Measurements from ENCODE around the gene SULT1A4.
"Not testable (repeated sequence)": the region's sequence is repeated elsewhere in the genome, so short reads cannot be mapped to it uniquely, and the experiment has no call there.

DNA sequence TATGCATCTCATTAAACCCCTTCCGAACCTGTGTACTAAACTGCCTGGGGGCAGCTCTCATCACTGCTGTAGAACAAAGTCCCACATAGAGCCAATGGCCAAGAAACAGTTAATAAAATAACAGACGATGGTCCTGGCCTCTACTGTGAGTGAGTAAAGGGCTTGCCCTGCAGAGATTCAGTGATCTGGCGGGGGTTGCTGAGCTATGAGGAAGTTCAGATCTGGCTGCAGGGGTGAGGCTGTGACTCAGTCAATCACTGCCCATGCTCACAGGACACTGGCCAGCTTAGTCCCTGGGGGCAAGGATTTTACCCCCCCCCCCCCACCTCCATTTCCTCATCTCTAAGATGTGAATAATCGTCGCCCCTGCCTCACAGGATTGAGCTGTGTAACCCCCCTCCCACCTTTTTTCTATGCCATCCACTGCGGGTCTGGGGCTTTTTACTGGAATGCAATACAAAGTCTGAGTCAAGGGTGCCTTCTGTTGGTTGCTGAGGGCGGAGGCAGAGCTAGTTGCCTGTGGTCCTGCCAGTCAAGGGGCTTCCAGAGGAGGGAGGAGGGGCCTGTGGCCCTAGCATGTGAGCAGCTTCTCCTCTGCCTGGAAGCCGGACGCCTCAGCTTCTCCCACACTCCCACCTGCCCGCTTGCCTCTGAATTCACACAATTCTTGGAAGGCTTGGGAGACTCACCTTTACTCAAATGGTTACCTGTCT lies 8.1 kb downstream of the SULT1A4 start:
- TF ChIP-seq, protein P1, sequence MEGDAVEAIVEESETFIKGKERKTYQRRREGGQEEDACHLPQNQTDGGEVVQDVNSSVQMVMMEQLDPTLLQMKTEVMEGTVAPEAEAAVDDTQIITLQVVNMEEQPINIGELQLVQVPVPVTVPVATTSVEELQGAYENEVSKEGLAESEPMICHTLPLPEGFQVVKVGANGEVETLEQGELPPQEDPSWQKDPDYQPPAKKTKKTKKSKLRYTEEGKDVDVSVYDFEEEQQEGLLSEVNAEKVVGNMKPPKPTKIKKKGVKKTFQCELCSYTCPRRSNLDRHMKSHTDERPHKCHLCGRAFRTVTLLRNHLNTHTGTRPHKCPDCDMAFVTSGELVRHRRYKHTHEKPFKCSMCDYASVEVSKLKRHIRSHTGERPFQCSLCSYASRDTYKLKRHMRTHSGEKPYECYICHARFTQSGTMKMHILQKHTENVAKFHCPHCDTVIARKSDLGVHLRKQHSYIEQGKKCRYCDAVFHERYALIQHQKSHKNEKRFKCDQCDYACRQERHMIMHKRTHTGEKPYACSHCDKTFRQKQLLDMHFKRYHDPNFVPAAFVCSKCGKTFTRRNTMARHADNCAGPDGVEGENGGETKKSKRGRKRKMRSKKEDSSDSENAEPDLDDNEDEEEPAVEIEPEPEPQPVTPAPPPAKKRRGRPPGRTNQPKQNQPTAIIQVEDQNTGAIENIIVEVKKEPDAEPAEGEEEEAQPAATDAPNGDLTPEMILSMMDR (IDR thresholded peaks at IDR 0.05) = not testable (repeated sequence)
- TF ChIP-seq POLR2A (IDR thresholded peaks at IDR 0.05) = not testable (repeated sequence)
